ENCODE data around the gene TSSC4. TPM values are rescaled to one million over a fixed set of nuclear protein-coding genes. Genes with fewer than 3 reads are reported as not detected.

Gene TSSC4
- total RNA-seq, 1 donor from 2014 or later = 52.2 TPM

GRCh38 chr11:2394818-2395105 is 5.8 kb upstream of the TSSC4 start:
- H3K27me3 Mint-ChIP-seq (ENCODE audit: low read depth) = no peaks in the 10 kb centered on the region
- no peak overlapping the region for H3K27ac Mint-ChIP-seq (ENCODE audit: unreplicated experiment)
- H3K36me3 Mint-ChIP-seq (ENCODE audit: low read depth) = peaks cover 6% of the 10 kb centered on the region
- no peak overlapping the region for H3K4me3 Mint-ChIP-seq (ENCODE audit: unreplicated experiment)
- H3K4me1 Mint-ChIP-seq (ENCODE audit: low read depth) = peaks cover 19% of the 10 kb centered on the region
- DNase-seq (ENCODE audit: low spot score) = no peak
- H3K9me3 Mint-ChIP-seq (ENCODE audit: low read depth) = no peaks in the 10 kb centered on the region
- no peak for TF ChIP-seq CTCF (IDR thresholded peaks at IDR 0.05)

GRCh38 chr11:2395211-2395730 is 5.3 kb upstream of the TSSC4 start:
- TF ChIP-seq CTCF (IDR thresholded peaks at IDR 0.05) = no peak
- Mint-ChIP-seq H3K36me3 (ENCODE audit: low read depth) (peaks cover 6% of the 10 kb centered on the region), H3K4me3 (ENCODE audit: unreplicated experiment) (no peak overlapping the region), H3K9me3 (ENCODE audit: low read depth) (no peaks in the 10 kb centered on the region), H3K27ac (ENCODE audit: unreplicated experiment) (no peak overlapping the region), H3K4me1 (ENCODE audit: low read depth) (peaks cover 14% of the 10 kb centered on the region), H3K27me3 (ENCODE audit: low read depth) (no peaks in the 10 kb centered on the region)
- DNase-seq (ENCODE audit: low spot score) = no peak

- Mint-ChIP-seq H3K27me3 (ENCODE audit: low read depth) (no peaks in the 10 kb centered on the region), H3K4me1 (ENCODE audit: low read depth) (peaks cover 8% of the 10 kb centered on the region), H3K4me3 (ENCODE audit: unreplicated experiment) (no peak overlapping the region), H3K27ac (ENCODE audit: unreplicated experiment) (no peak overlapping the region), H3K9me3 (ENCODE audit: low read depth) (no peaks in the 10 kb centered on the region), H3K36me3 (ENCODE audit: low read depth) (peaks cover 6% of the 10 kb centered on the region)
- no peak for TF ChIP-seq CTCF (IDR thresholded peaks at IDR 0.05)
- no peak for DNase-seq (ENCODE audit: low spot score)
Measured at GRCh38 chr11:2395856-2396255, 4.7 kb upstream of the TSSC4 start.

DNA sequence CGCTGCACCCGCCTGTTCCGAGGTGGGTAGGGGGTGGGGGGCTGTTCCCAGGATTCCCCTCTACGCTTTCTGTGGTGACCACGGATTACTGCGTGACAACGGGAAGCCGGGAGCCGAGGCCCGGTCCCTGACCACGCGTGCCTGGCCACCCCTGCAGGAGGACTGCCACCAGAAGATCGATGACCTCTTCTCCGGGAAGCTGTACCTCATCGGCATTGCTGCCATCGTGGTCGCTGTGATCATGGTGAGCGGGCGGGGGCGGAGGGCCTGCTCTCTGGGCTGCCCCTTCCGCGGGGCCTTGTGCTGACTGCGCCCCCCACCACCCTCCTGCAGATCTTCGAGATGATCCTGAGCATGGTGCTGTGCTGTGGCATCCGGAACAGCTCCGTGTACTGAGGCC is 4.1 kb upstream of the TSSC4 start:
- no peak for TF ChIP-seq CTCF (IDR thresholded peaks at IDR 0.05)
- H3K36me3 Mint-ChIP-seq (ENCODE audit: low read depth) = peaks cover 8% of the 10 kb centered on the region
- no peak overlapping the region for H3K4me3 Mint-ChIP-seq (ENCODE audit: unreplicated experiment)

DNA sequence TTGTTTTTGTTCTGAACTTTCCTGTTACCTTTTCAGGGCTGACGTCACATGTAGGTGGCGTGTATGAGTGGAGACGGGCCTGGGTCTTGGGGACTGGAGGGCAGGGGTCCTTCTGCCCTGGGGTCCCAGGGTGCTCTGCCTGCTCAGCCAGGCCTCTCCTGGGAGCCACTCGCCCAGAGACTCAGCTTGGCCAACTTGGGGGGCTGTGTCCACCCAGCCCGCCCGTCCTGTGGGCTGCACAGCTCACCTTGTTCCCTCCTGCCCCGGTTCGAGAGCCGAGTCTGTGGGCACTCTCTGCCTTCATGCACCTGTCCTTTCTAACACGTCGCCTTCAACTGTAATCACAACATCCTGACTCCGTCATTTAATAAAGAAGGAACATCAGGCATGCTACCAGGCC is 3.5 kb upstream of the TSSC4 start:
- no peak for TF ChIP-seq CTCF (IDR thresholded peaks at IDR 0.05)
- H3K4me1 Mint-ChIP-seq (ENCODE audit: low read depth) = peaks cover 16% of the 10 kb centered on the region
- H3K27me3 Mint-ChIP-seq (ENCODE audit: low read depth) = no peaks in the 10 kb centered on the region
- H3K27ac Mint-ChIP-seq (ENCODE audit: unreplicated experiment) = peak overlapping the region; percentile 51
- no peak overlapping the region for H3K4me3 Mint-ChIP-seq (ENCODE audit: unreplicated experiment)
- no peak for DNase-seq (ENCODE audit: low spot score)
- H3K36me3 Mint-ChIP-seq (ENCODE audit: low read depth) = peaks cover 8% of the 10 kb centered on the region
- H3K9me3 Mint-ChIP-seq (ENCODE audit: low read depth) = no peaks in the 10 kb centered on the region

More for the DNA sequence above, 4.1 kb upstream of the TSSC4 start:
- Mint-ChIP-seq H3K27ac (ENCODE audit: unreplicated experiment) (no peak overlapping the region), H3K27me3 (ENCODE audit: low read depth) (no peaks in the 10 kb centered on the region), H3K9me3 (ENCODE audit: low read depth) (no peaks in the 10 kb centered on the region), H3K4me1 (ENCODE audit: low read depth) (peaks cover 11% of the 10 kb centered on the region)
- DNase-seq (ENCODE audit: low spot score) = no peak

All from chondrocyte (in vitro differentiated cells).